ENCODE results near the gene TBC1D9B. TPM values are rescaled to one million over a fixed set of nuclear protein-coding genes. Genes with fewer than 3 reads are reported as not detected.
A peak's percentile ranks its signal among the peaks of the same experiment; 100 is the strongest.

TBC1D9B gene
- total and polyA plus RNA-seq, 9 of the 15 experiments (the other 6 are each of a cell fraction or from before 2014, with no cell fraction given), result 2.9 to 59.1 (median 33.5) TPM

DNA sequence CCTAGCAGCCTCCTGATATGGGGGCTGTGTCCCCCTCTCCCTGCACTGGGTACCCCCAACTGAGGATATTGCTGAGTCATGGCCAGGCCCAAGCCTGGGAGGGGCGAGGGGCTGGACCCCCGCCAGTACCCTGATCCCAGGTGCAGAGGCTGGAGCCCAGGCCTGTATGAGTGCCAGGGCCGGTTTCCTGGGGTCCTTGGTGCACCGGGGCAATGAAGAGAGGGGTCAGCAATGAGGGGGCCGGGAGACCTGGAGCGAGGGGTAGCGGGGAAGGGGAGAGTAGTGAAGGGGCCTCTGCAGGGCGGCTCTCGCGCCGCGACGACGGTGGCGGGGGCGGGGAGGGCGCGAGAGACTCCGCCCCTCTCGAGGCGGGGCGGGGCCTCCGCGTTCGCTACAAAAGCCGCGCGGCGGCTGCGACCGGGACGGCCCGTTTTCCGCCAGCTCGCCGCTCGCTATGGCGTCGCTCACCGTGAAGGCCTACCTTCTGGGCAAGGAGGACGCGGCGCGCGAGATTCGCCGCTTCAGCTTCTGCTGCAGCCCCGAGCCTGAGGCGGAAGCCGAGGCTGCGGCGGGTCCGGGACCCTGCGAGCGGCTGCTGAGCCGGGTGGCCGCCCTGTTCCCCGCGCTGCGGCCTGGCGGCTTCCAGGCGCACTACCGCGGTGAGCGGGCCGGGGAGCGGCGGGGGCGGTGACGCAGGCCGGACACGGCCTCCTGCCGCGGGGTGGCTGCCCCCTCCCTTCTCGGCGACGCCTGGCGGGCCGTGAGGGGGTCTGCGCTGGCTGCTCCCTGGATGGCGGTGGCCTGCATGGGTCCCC, 87.0 kb downstream of the TBC1D9B start, which contains the start of gene SQSTM1 (continued):
- 0 out of 2 replicates have a peak, but pooled peaks have one; percentile 31 for TF ChIP-seq ATF6 (CRISPR knock-in tag; IDR thresholded peaks at IDR 0.05)
- TF ChIP-seq BRCA1 (IDR thresholded peaks at IDR 0.05), result no peak
- TF ChIP-seq BRCA1 (CRISPR knock-in tag; IDR thresholded peaks at IDR 0.05), result peak; percentile 95
- no peak for TF ChIP-seq SMAD3 (CRISPR knock-in tag; conservative IDR thresholded peaks at IDR 0.05)
- TF ChIP-seq NR3C1 (CRISPR knock-in tag; IDR thresholded peaks at IDR 0.05), result peak; percentile 84
- TF ChIP-seq MCM5 (IDR thresholded peaks at IDR 0.05; ENCODE audit: low read depth), result no peak
- no peak for TF ChIP-seq ZNF3 (CRISPR knock-in tag; IDR thresholded peaks at IDR 0.05)
- 0 out of 2 replicates have a peak, but pooled peaks have one; percentile 57 for TF ChIP-seq HDGF (IDR thresholded peaks at IDR 0.05)
- TF ChIP-seq, protein P1, sequence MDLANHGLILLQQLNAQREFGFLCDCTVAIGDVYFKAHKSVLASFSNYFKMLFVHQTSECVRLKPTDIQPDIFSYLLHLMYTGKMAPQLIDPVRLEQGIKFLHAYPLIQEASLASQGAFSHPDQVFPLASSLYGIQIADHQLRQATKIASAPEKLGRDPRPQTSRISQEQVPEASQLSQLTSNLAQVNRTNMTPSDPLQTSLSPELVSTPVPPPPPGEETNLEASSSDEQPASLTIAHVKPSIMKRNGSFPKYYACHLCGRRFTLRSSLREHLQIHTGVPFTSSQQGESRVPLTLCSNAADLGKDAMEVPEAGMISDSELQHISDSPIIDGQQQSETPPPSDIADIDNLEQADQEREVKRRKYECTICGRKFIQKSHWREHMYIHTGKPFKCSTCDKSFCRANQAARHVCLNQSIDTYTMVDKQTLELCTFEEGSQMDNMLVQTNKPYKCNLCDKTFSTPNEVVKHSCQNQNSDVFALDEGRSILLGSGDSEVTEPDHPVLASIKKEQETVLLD (IDR thresholded peaks at IDR 0.05), result peak; percentile 59; the same call in 1 of the 2 replicates
- no peak for TF ChIP-seq FOXP4 (CRISPR knock-in tag; IDR thresholded peaks at IDR 0.05; ENCODE audit: borderline replicate concordance)
- TF ChIP-seq, protein P2, sequence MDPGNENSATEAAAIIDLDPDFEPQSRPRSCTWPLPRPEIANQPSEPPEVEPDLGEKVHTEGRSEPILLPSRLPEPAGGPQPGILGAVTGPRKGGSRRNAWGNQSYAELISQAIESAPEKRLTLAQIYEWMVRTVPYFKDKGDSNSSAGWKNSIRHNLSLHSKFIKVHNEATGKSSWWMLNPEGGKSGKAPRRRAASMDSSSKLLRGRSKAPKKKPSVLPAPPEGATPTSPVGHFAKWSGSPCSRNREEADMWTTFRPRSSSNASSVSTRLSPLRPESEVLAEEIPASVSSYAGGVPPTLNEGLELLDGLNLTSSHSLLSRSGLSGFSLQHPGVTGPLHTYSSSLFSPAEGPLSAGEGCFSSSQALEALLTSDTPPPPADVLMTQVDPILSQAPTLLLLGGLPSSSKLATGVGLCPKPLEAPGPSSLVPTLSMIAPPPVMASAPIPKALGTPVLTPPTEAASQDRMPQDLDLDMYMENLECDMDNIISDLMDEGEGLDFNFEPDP (CRISPR knock-in tag; IDR thresholded peaks at IDR 0.05), result no peak
- TF ChIP-seq, protein P3, sequence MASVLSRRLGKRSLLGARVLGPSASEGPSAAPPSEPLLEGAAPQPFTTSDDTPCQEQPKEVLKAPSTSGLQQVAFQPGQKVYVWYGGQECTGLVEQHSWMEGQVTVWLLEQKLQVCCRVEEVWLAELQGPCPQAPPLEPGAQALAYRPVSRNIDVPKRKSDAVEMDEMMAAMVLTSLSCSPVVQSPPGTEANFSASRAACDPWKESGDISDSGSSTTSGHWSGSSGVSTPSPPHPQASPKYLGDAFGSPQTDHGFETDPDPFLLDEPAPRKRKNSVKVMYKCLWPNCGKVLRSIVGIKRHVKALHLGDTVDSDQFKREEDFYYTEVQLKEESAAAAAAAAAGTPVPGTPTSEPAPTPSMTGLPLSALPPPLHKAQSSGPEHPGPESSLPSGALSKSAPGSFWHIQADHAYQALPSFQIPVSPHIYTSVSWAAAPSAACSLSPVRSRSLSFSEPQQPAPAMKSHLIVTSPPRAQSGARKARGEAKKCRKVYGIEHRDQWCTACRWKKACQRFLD (CRISPR knock-in tag; IDR thresholded peaks at IDR 0.05), result no peak
- TF ChIP-seq ATF1 (CRISPR knock-in tag; IDR thresholded peaks at IDR 0.05), result no peak
- peak; percentile 81; the same call in 1 of the 2 replicates for TF ChIP-seq ATF1 (tag; IDR thresholded peaks at IDR 0.05)
- no peak for TF ChIP-seq ZNF717 (CRISPR knock-in tag; IDR thresholded peaks at IDR 0.05)
- no peak for TF ChIP-seq PCBP1 (IDR thresholded peaks at IDR 0.05; ENCODE audit: low read depth, low read length, poor library complexity, severe bottlenecking)
- TF ChIP-seq ZNF696 (CRISPR knock-in tag; conservative IDR thresholded peaks at IDR 0.05), result no peak
- peak; percentile 81 for TF ChIP-seq EP400 (IDR thresholded peaks at IDR 0.05)
- TF ChIP-seq NELFE (IDR thresholded peaks at IDR 0.05; ENCODE audit: insufficient read depth, insufficient read length), result peak; percentile 34
- peak; percentile 39 to 86 (median 78) for TF ChIP-seq YY1 (IDR thresholded peaks at IDR 0.05; ENCODE audit: borderline replicate concordance in 1 of 3, control insufficient read depth in 1 of 3, extremely low read depth in 1 of 3, insufficient read depth in 3 of 3, insufficient read length in 1 of 3, insufficient replicate concordance in 2 of 3, low read depth in 1 of 3, low read length in 2 of 3)

Data from K562 (cell line).